Activated naive CD4-positive, alpha-beta T cell treated with anti-CD3 and anti-CD28 coated beads, Interleukin-2, amount 50 U/mL, for 16 hours (primary cell): ENCODE data around the gene CCM2L.

ENCODE experiments used
- DNase-seq: peaks from one replicate; pipeline ENCODE4 v3.0.0-alpha.2; 2020

The CCM2L gene

GRCh38 chr20:31996996-31997395 lies 13.2 kb upstream of the CCM2L start:
- DNase-seq = no peak

- no peak for DNase-seq
These were observed 12.0 kb upstream of the CCM2L start for GRCh38 chr20:31998246-31998645.

- no peak for DNase-seq
These were observed 6.9 kb upstream of the CCM2L start for GRCh38 chr20:32003325-32003724.

GRCh38 chr20:32004963-32005362 lies 5.3 kb upstream of the CCM2L start:
- DNase-seq = no peak

- DNase-seq = no peak
These were observed 4.2 kb upstream of the CCM2L start for GRCh38 chr20:32006053-32006452.

- DNase-seq = no peak
These were observed 3.1 kb upstream of the CCM2L start for GRCh38 chr20:32006841-32007786.

GRCh38 chr20:32007787-32008616 lies 2.2 kb upstream of the CCM2L start:
- DNase-seq = no peak

- DNase-seq = no peak
These were observed 674 bp upstream of the CCM2L start for GRCh38 chr20:32009564-32009963.

- no peak for DNase-seq
These were observed 428 bp downstream of the CCM2L start for GRCh38 chr20:32010666-32011065.

GRCh38 chr20:32012159-32012688 lies 2.0 kb downstream of the CCM2L start:
- DNase-seq = no peak

- no peak for DNase-seq
These were observed 3.1 kb downstream of the CCM2L start for GRCh38 chr20:32013326-32013725.

- peak; percentile 56 for DNase-seq
These were observed 7.5 kb downstream of the CCM2L start for GRCh38 chr20:32017711-32018251.

- peak; percentile 55 for DNase-seq
These were observed 8.3 kb downstream of the CCM2L start for GRCh38 chr20:32018269-32019155.

- DNase-seq = peak; percentile 15
These were observed 8.9 kb downstream of the CCM2L start for GRCh38 chr20:32019156-32019510.

GRCh38 chr20:32019563-32020463 lies 9.6 kb downstream of the CCM2L start:
- no peak for DNase-seq

GRCh38 chr20:32021091-32021490 lies 10.9 kb downstream of the CCM2L start:
- DNase-seq = no peak

GRCh38 chr20:32024683-32025295 lies 14.6 kb downstream of the CCM2L start:
- DNase-seq = no peak

- DNase-seq = no peak
These were observed 17.4 kb downstream of the CCM2L start for GRCh38 chr20:32027643-32028042.

- no peak for DNase-seq
These were observed 18.6 kb downstream of the CCM2L start for GRCh38 chr20:32028647-32029372.

- no peak for DNase-seq
These were observed 19.3 kb downstream of the CCM2L start for GRCh38 chr20:32029561-32029960.
